ENCODE measurements around the gene MLPH. TPM values are rescaled to one million over a fixed set of nuclear protein-coding genes. Genes with fewer than 3 reads are reported as not detected.

MLPH gene
- total RNA-seq, 2 experiments from 2014 or later, result not detected

GRCh38 chr2:237598468-237599208, 111.6 kb downstream of the MLPH start:
- ChIA-PET CTCF (no interaction called here), POLR2A (no interaction called here)

GRCh38 chr2:237599465-237600110, 112.5 kb downstream of the MLPH start:
- ChIA-PET POLR2A (no interaction called here), CTCF (no interaction called here)

GRCh38 chr2:237600205-237600846, 113.3 kb downstream of the MLPH start:
- ChIA-PET POLR2A (no interaction called here), CTCF (interaction anchor here (1.3 kb wide), 1 partner anchor 72 kb away, joined by 3 read pairs; no protein-coding TSS in a partner anchor)

GRCh38 chr2:237601453-237602116, 114.5 kb downstream of the MLPH start:
- ChIA-PET POLR2A (no interaction called here), CTCF (interaction anchor here (1.2 to 1.3 kb wide), 2 partner anchors 31 to 89 kb away, joined by 3 to 4 read pairs; no protein-coding TSS in a partner anchor)

- ChIA-PET CTCF (interaction anchor here (1.2 to 1.3 kb wide), 2 partner anchors 32 to 90 kb away, joined by 3 to 4 read pairs; no protein-coding TSS in a partner anchor), POLR2A (no interaction called here)
These were observed 115.4 kb downstream of the MLPH start for GRCh38 chr2:237602409-237602808.

GRCh38 chr2:237603049-237603717, 116.1 kb downstream of the MLPH start:
- ChIA-PET CTCF (interaction anchor here (0.9 to 1.3 kb wide), 3 partner anchors 12 to 90 kb away, joined by 3 to 4 read pairs (median 3); no protein-coding TSS in a partner anchor), POLR2A (interaction anchor here (1.3 kb wide), 1 partner anchor 70 kb away, joined by 6 read pairs; no protein-coding TSS in a partner anchor)

GRCh38 chr2:237603718-237604362, 116.8 kb downstream of the MLPH start:
- ChIA-PET CTCF (interaction anchor here (0.9 to 1.0 kb wide), 2 partner anchors 11 to 32 kb away, joined by 3 read pairs; no protein-coding TSS in a partner anchor), POLR2A (interaction anchor here (1.3 kb wide), 1 partner anchor 70 kb away, joined by 6 read pairs; no protein-coding TSS in a partner anchor)

- ChIA-PET POLR2A (interaction anchor here (1.3 kb wide), 1 partner anchor 69 kb away, joined by 6 read pairs; no protein-coding TSS in a partner anchor), CTCF (interaction anchor here (0.9 kb wide), 1 partner anchor 10 kb away, joined by 3 read pairs; no protein-coding TSS in a partner anchor)
These were observed 117.3 kb downstream of the MLPH start for GRCh38 chr2:237604391-237604790.

Other genes with a start within 250 kb of the MLPH start
- 10 to 100 TPM; 15.8 to 18.6 TPM for gene COL6A3, start 73.1 kb upstream of the MLPH start, total RNA-seq
- gene PRLH, start 79.3 kb downstream of the MLPH start, total RNA-seq, result not detected
- gene RAB17, start 103.5 kb downstream of the MLPH start, total RNA-seq, result not detected
- gene LRRFIP1, start 140.3 kb downstream of the MLPH start, total RNA-seq, result 100 to 1,000 TPM; 203 to 210 TPM

Measured in activated CD8-positive, alpha-beta memory T cell treated with anti-CD3 and anti-CD28 coated beads for 36 hours (primary cell).